Measurements from ENCODE around the gene FRZB. TPM values are rescaled to one million over a fixed set of nuclear protein-coding genes. Genes with fewer than 3 reads are reported as not detected.
"Not testable (repeated sequence)": the region's sequence is repeated elsewhere in the genome, so short reads cannot be mapped to it uniquely, and the experiment has no call there.

FRZB gene
- total and polyA plus RNA-seq, 2 of the 13 experiments (the other 11 are each of a cell fraction or from before 2014, with no cell fraction given), result 0.04 to 1.2 TPM

DNA sequence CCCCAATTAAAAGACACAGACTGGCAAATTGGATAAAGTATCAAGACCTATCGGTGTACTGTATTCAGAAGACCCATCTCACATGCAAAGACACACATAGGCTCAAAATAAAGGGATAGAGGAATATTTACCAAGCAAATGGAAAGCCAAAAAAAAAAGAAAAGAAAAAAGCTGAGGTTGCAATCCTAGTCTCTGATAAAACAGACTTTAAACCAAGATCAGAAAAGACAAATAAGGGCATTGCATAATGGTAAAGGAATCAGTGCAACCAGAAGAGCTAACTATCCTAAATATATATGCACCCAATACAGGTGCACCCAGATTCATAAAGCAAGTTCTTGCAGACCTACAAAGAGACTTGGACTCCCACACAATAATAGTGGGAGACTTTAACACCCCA lies 10.2 kb upstream of the FRZB start:
- POLR2A ChIA-PET, result not testable (repeated sequence)

DNA sequence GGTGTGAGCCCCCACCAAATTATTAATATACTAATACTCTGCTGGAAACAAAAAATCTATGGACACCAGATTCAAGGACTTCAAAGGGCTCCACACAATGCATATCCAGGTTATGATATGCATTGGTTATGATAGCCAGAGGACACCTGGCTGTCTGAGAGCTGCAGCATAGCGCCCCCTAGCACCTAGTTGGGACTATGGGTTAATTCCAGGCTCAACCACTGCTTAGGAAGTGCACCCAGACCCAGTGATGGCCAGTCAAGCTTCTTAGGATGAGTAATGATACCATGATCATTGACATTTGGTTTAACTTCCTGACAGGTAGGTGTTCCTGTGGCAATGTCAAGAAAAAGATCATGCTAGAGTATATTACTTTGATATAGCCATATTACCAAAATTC lies 3.8 kb upstream of the FRZB start:
- Histone ChIP-seq H3K4me2 (ENCODE audit: low read depth, low read length) (no peak overlapping the region), H3K4me3 (replicated peaks in 1 of 3; ENCODE audit: insufficient read depth in 1 of 3, low read depth in 2 of 3, low read length in 3 of 3) (no peak overlapping the region), H3K27ac (ENCODE audit: extremely low read length, insufficient read depth, low read length) (no peak overlapping the region), H3K36me3 (replicated peaks in 1 of 2; ENCODE audit: control insufficient read depth in 1 of 2, insufficient read depth in 2 of 2, low read length in 2 of 2) (no peaks in the 10 kb centered on the region), H2AFZ (ENCODE audit: low read length) (no peak overlapping the region), H3K27me3 (ENCODE audit: control insufficient read depth in 1 of 2, insufficient read depth in 2 of 2, low read length in 2 of 2) (peaks cover 3 to 15% of the 10 kb centered on the region in 2 experiments; a peak in 2 of 5 replicates), H3K9me3 (ENCODE audit: low read length) (no peaks in the 10 kb centered on the region), H4K20me1 (ENCODE audit: insufficient read depth, low read length) (no peaks in the 10 kb centered on the region), H3K9ac (ENCODE audit: insufficient read depth, low read depth, low read length) (no peak overlapping the region), H3K79me2 (ENCODE audit: insufficient read depth, low read length) (no peaks in the 10 kb centered on the region), H3K4me1 (ENCODE audit: insufficient read depth, low read length) (peaks cover 34% of the 10 kb centered on the region)
- WGBS (ENCODE audit: low lambda C conversion rate), result 0% methylated on average over 1 of the region's 1 CpG
- ATAC-seq, result peak; percentile 44
- FAIRE-seq, result no peak
- intact Hi-C loops (cut with micrococcal nuclease; ENCODE audit: unreplicated experiment), result loop anchor here (1.0 kb wide), 1 partner anchor 86 kb away; no protein-coding TSS in a partner anchor
- peak; percentile 56 for DNase-seq (ENCODE audit: low spot score)
- no TSS peak for BruUV-seq (replicated peaks)
- CTCF ChIA-PET (ENCODE audit: low intra/inter-chr PET ratio, low total read pairs), result no interaction called here
- in situ Hi-C loops (cut with HindIII; ENCODE audit: extremely low pct_ligation_motif_present, low pct_unique_long_range_greater_than_20kb), result no loop called here
- POLR2A ChIA-PET, result no interaction called here
- TF ChIP-seq PHF20 (CRISPR knock-in tag; IDR thresholded peaks at IDR 0.05), result no peak
- TF ChIP-seq, protein P1, sequence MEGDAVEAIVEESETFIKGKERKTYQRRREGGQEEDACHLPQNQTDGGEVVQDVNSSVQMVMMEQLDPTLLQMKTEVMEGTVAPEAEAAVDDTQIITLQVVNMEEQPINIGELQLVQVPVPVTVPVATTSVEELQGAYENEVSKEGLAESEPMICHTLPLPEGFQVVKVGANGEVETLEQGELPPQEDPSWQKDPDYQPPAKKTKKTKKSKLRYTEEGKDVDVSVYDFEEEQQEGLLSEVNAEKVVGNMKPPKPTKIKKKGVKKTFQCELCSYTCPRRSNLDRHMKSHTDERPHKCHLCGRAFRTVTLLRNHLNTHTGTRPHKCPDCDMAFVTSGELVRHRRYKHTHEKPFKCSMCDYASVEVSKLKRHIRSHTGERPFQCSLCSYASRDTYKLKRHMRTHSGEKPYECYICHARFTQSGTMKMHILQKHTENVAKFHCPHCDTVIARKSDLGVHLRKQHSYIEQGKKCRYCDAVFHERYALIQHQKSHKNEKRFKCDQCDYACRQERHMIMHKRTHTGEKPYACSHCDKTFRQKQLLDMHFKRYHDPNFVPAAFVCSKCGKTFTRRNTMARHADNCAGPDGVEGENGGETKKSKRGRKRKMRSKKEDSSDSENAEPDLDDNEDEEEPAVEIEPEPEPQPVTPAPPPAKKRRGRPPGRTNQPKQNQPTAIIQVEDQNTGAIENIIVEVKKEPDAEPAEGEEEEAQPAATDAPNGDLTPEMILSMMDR (CRISPR knock-in tag; IDR thresholded peaks at IDR 0.05), result peak; percentile 70
- no peak for TF ChIP-seq ZNF256 (CRISPR knock-in tag; conservative IDR thresholded peaks at IDR 0.05)
- TF ChIP-seq PPARG (CRISPR knock-in tag; conservative IDR thresholded peaks at IDR 0.05), result no peak
- TF ChIP-seq PHF21A (CRISPR knock-in tag; IDR thresholded peaks at IDR 0.05), result 0 out of 2 replicates have a peak, but pooled peaks have one; percentile 20
- 0 out of 2 replicates have a peak, but pooled peaks have one; percentile 34 for TF ChIP-seq RAD21 (CRISPR knock-in tag; IDR thresholded peaks at IDR 0.05)
- TF ChIP-seq JUNB (CRISPR knock-in tag; IDR thresholded peaks at IDR 0.05; ENCODE audit: borderline replicate concordance), result no peak
- TF ChIP-seq TEAD3 (CRISPR knock-in tag; optimal IDR thresholded peaks at IDR 0.05; ENCODE audit: borderline replicate concordance), result peak; percentile 38
- TF ChIP-seq STAG1 (CRISPR knock-in tag; IDR thresholded peaks at IDR 0.05), result peak; percentile 66
- peak; percentile 51; the same call in 1 of the 2 replicates for TF ChIP-seq SMC3 (IDR thresholded peaks at IDR 0.05; ENCODE audit: low read length)
- 0 out of 2 replicates have a peak, but pooled peaks have one; percentile 43 for TF ChIP-seq ERF (CRISPR knock-in tag; IDR thresholded peaks at IDR 0.05)
- no peak for TF ChIP-seq ZSCAN29 (CRISPR knock-in tag; conservative IDR thresholded peaks at IDR 0.05)

More for the DNA sequence above, 10.2 kb upstream of the FRZB start:
- H3K79me2 ChIP-seq (ENCODE audit: insufficient read depth, low read length); H3K4me1 ChIP-seq (ENCODE audit: insufficient read depth, low read length); H3K27ac ChIP-seq (ENCODE audit: extremely low read length, insufficient read depth, low read length); H4K20me1 ChIP-seq (ENCODE audit: insufficient read depth, low read length); FAIRE-seq; in situ Hi-C loops (cut with HindIII; ENCODE audit: extremely low pct_ligation_motif_present, low pct_unique_long_range_greater_than_20kb); BruUV-seq (replicated peaks); intact Hi-C loops (cut with micrococcal nuclease; ENCODE audit: unreplicated experiment); H3K4me2 ChIP-seq (ENCODE audit: low read depth, low read length); H3K36me3 ChIP-seq (replicated peaks in 1 of 2; ENCODE audit: control insufficient read depth in 1 of 2, insufficient read depth in 2 of 2, low read length in 2 of 2); H3K9me3 ChIP-seq (ENCODE audit: low read length); H2AFZ ChIP-seq (ENCODE audit: low read length); ATAC-seq; H3K27me3 ChIP-seq (ENCODE audit: control insufficient read depth in 1 of 2, insufficient read depth in 2 of 2, low read length in 2 of 2); DNase-seq (ENCODE audit: low spot score); H3K4me3 ChIP-seq (replicated peaks in 1 of 3; ENCODE audit: insufficient read depth in 1 of 3, low read depth in 2 of 3, low read length in 3 of 3); H3K9ac ChIP-seq (ENCODE audit: insufficient read depth, low read depth, low read length); CTCF ChIA-PET (ENCODE audit: low intra/inter-chr PET ratio, low total read pairs): not testable (repeated sequence)
- 35% methylated on average over 1 of the region's 1 CpG for WGBS (ENCODE audit: low lambda C conversion rate)
- TF ChIP-seq MAFF (IDR thresholded peaks at IDR 0.05; ENCODE audit: low read depth, low read length), result peak; percentile 62
- peak; percentile 57 to 71 for TF ChIP-seq MAFK (conservative IDR thresholded peaks at IDR 0.05 in 1 of 2, IDR thresholded peaks at IDR 0.05 in 1 of 2; ENCODE audit: low read length in 2 of 2)

Data from HepG2 (cell line).